Measurements from ENCODE around the gene CDCA3.

- TF ChIP-seq, protein P1, sequence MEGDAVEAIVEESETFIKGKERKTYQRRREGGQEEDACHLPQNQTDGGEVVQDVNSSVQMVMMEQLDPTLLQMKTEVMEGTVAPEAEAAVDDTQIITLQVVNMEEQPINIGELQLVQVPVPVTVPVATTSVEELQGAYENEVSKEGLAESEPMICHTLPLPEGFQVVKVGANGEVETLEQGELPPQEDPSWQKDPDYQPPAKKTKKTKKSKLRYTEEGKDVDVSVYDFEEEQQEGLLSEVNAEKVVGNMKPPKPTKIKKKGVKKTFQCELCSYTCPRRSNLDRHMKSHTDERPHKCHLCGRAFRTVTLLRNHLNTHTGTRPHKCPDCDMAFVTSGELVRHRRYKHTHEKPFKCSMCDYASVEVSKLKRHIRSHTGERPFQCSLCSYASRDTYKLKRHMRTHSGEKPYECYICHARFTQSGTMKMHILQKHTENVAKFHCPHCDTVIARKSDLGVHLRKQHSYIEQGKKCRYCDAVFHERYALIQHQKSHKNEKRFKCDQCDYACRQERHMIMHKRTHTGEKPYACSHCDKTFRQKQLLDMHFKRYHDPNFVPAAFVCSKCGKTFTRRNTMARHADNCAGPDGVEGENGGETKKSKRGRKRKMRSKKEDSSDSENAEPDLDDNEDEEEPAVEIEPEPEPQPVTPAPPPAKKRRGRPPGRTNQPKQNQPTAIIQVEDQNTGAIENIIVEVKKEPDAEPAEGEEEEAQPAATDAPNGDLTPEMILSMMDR (IDR thresholded peaks at IDR 0.05): no peak
- TF ChIP-seq POLR2A (IDR thresholded peaks at IDR 0.05): no peak
- no peak for TF ChIP-seq EP300 (IDR thresholded peaks at IDR 0.05)
- no peak for TF ChIP-seq POLR2AphosphoS5 (IDR thresholded peaks at IDR 0.05)
These were observed 23.6 kb downstream of the CDCA3 start for GRCh38 chr12:6827437-6827911.

All from gastroesophageal sphincter (tissue), 3 donors.